ENCODE measurements around the gene MS4A4E. TPM values are rescaled to one million over a fixed set of nuclear protein-coding genes. Genes with fewer than 3 reads are reported as not detected.

MS4A4E gene
- polyA plus RNA-seq, 1 donor (not counting 4 experiments of a cell fraction or from before 2014, with no cell fraction given): not detected

GRCh38 chr11:60161766-60162165 lies 81.2 kb downstream of the MS4A4E start:
- Histone ChIP-seq H3K36me3 (ENCODE audit: control insufficient read depth in 2 of 2, extremely low read depth in 1 of 2, insufficient read depth in 2 of 2, low read length in 2 of 2) (no peaks in the 10 kb centered on the region), H3K4me1 (ENCODE audit: control insufficient read depth, extremely low read depth, insufficient read depth, low read length) (no peaks in the 10 kb centered on the region), H3K27ac (ENCODE audit: control insufficient read depth, insufficient read depth, low read length) (no peak overlapping the region), H3K9me1 (ENCODE audit: control insufficient read depth, extremely low read depth, insufficient read depth, low read length) (no peaks in the 10 kb centered on the region), H3K79me2 (ENCODE audit: control insufficient read depth, insufficient read depth, low read length) (no peaks in the 10 kb centered on the region), H4K20me1 (ENCODE audit: control insufficient read depth, extremely low read depth, insufficient read depth, low read length) (no peaks in the 10 kb centered on the region), H3K4me2 (ENCODE audit: control insufficient read depth, extremely low read depth, insufficient read depth, low read depth, low read length) (no peak overlapping the region), H3K9ac (ENCODE audit: control insufficient read depth, extremely low read depth, insufficient read depth, low read length) (no peak overlapping the region), H3K27me3 (ENCODE audit: control insufficient read depth, extremely low read depth, insufficient read depth, low read length) (no peaks in the 10 kb centered on the region), H3K9me3 (ENCODE audit: control insufficient read depth, low read depth, low read length) (no peaks in the 10 kb centered on the region), H2AFZ (ENCODE audit: control insufficient read depth, low read length) (no peak overlapping the region), H3K4me3 (ENCODE audit: control insufficient read depth in 2 of 3, extremely low read depth in 1 of 3, insufficient read depth in 2 of 3, low read depth in 1 of 3, low read length in 3 of 3) (no peak overlapping the region)
- TF ChIP-seq CTCF (optimal IDR thresholded peaks at IDR 0.05 in 1 of 3, IDR thresholded peaks at IDR 0.05 in 1 of 3, conservative IDR thresholded peaks at IDR 0.05 in 1 of 3; ENCODE audit: extremely low read depth in 1 of 3, insufficient read depth in 2 of 3, low read length in 3 of 3) (no peak), EZH2 (IDR thresholded peaks at IDR 0.05; ENCODE audit: low read length) (no peak)
- no peak for DNase-seq (ENCODE audit: low read depth, low spot score)
- no peak for FAIRE-seq
- dilution Hi-C loops (cut with MboI; ENCODE audit: extremely low pct_ligation_motif_present, low sequenced_read_pairs): no loop called here

- no peak for DNase-seq (ENCODE audit: low read depth, low spot score)
- Histone ChIP-seq H3K9me3 (ENCODE audit: control insufficient read depth, low read depth, low read length) (no peaks in the 10 kb centered on the region), H3K4me1 (ENCODE audit: control insufficient read depth, extremely low read depth, insufficient read depth, low read length) (no peaks in the 10 kb centered on the region), H3K27ac (ENCODE audit: control insufficient read depth, insufficient read depth, low read length) (no peak overlapping the region), H3K9ac (ENCODE audit: control insufficient read depth, extremely low read depth, insufficient read depth, low read length) (no peak overlapping the region), H3K79me2 (ENCODE audit: control insufficient read depth, insufficient read depth, low read length) (no peaks in the 10 kb centered on the region), H3K9me1 (ENCODE audit: control insufficient read depth, extremely low read depth, insufficient read depth, low read length) (no peaks in the 10 kb centered on the region), H3K4me2 (ENCODE audit: control insufficient read depth, extremely low read depth, insufficient read depth, low read depth, low read length) (no peak overlapping the region), H2AFZ (ENCODE audit: control insufficient read depth, low read length) (no peak overlapping the region), H4K20me1 (ENCODE audit: control insufficient read depth, extremely low read depth, insufficient read depth, low read length) (no peaks in the 10 kb centered on the region), H3K36me3 (ENCODE audit: control insufficient read depth in 2 of 2, extremely low read depth in 1 of 2, insufficient read depth in 2 of 2, low read length in 2 of 2) (no peaks in the 10 kb centered on the region), H3K27me3 (ENCODE audit: control insufficient read depth, extremely low read depth, insufficient read depth, low read length) (no peaks in the 10 kb centered on the region), H3K4me3 (ENCODE audit: control insufficient read depth in 2 of 3, extremely low read depth in 1 of 3, insufficient read depth in 2 of 3, low read depth in 1 of 3, low read length in 3 of 3) (no peak overlapping the region)
- no peak for FAIRE-seq
- TF ChIP-seq CTCF (optimal IDR thresholded peaks at IDR 0.05 in 1 of 3, IDR thresholded peaks at IDR 0.05 in 1 of 3, conservative IDR thresholded peaks at IDR 0.05 in 1 of 3; ENCODE audit: extremely low read depth in 1 of 3, insufficient read depth in 2 of 3, low read length in 3 of 3) (no peak), EZH2 (IDR thresholded peaks at IDR 0.05; ENCODE audit: low read length) (no peak)
- dilution Hi-C loops (cut with MboI; ENCODE audit: extremely low pct_ligation_motif_present, low sequenced_read_pairs): no loop called here
Measured at GRCh38 chr11:60161107-60161506, 81.8 kb downstream of the MS4A4E start.
